HFF-Myc (cell line): ENCODE data around the gene NHLH2.

ENCODE experiments used
- DNase-seq: peaks from one replicate; pipeline ENCODE4 v3.0.0-alpha.2; 2011; ENCODE audit warnings: low read depth; ENCODE audit errors: extremely low read depth
- H3K4me3 ChIP-seq: replicated peaks from 2 replicates; pipeline ENCODE4 v1.5.1; 2011; ENCODE audit warnings: low read depth, mild to moderate bottlenecking, control low read depth, low read length
- CTCF ChIP-seq: IDR thresholded peaks from 2 replicates; pipeline ENCODE4 v1.5.1; 2012; ENCODE audit warnings: mild to moderate bottlenecking, low read depth, low read length, control low read depth; ENCODE audit errors: missing control alignments

The NHLH2 gene

GRCh38 chr1:115840605-115841460, at the start of gene NHLH2:
TSS of gene NHLH2 (minus strand) at chr1:115841126. CDS start at chr1:115838372, 2,754 bp downstream.
- no peak within 1 kb of the TSS for H3K4me3 ChIP-seq
- no peak for TF ChIP-seq CTCF
- no peak for DNase-seq

GRCh38 chr1:115890580-115890979, 49.7 kb upstream of the NHLH2 start:
- H3K4me3 ChIP-seq: no peak overlapping the region
- DNase-seq: no peak

GRCh38 chr1:115888976-115889375, 48.0 kb upstream of the NHLH2 start:
- H3K4me3 ChIP-seq: no peak overlapping the region
- TF ChIP-seq CTCF: no peak
- no peak for DNase-seq

More at GRCh38 chr1:115890580-115890979, 49.7 kb upstream of the NHLH2 start:
- TF ChIP-seq CTCF: no peak

GRCh38 chr1:115882913-115883902, 42.3 kb upstream of the NHLH2 start:
- no peak for TF ChIP-seq CTCF
- H3K4me3 ChIP-seq: no peak overlapping the region
- no peak for DNase-seq

GRCh38 chr1:115880981-115881672, 40.2 kb upstream of the NHLH2 start:
- H3K4me3 ChIP-seq: no peak overlapping the region
- no peak for DNase-seq
- TF ChIP-seq CTCF: no peak

GRCh38 chr1:115879977-115880376, 39.1 kb upstream of the NHLH2 start:
- DNase-seq: no peak
- TF ChIP-seq CTCF: peak; percentile 13
- no peak overlapping the region for H3K4me3 ChIP-seq
